D341Med (cell line): ENCODE data around the gene TMBIM4.

Source experiments
- DNase-seq: peaks from one replicate; pipeline ENCODE4 v3.0.0; 2012; ENCODE audit warnings: low spot score

The TMBIM4 gene

DNA sequence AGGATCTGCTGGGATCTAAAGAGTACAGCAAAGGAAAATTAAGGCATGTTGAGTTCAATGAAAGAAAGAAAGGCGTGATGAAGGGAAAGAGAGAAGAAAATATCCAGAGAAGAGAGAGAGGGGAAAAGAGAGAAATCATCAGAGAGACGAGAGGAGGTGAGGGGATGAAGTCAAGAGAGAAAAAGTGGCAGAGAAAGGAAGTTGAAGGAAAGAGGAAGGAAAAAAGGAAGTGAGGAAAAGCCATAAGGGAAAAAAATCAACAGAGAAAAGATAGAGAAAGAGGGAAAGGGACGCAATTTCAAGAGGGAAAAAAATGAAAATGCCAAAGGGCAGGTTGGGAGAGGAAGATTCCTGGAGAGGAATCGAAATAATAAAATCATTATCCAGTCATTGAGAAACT is 79.6 kb downstream of the TMBIM4 start:
- DNase-seq = no peak

DNA sequence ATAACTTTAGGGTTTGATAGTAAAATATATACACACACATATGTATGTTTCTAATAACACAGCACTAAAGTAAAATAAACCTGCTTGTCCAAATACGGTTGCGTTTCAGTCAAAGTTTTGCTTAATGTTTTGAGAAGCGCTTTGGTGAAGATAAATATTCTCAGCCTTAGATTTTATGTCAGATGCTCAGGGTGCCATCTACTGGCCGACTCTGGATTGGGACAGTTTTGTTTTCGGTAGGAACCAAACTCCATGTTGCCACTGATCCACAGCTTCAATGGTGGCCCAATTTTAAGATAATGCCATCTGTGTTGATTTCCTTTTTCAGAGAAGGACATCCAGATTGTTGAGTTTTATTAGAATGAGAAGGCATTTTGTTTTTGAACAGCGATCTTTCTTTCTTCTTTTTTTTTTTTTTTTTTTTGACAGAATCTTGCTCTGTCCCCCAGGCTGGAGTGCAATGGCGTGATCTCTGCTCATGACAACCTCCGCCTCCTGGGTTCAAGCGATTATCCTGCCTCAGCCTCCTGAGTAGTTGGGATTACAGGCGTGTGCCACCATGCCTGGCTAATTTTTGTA is 82.3 kb downstream of the TMBIM4 start:
- DNase-seq = peak; percentile 66

DNA sequence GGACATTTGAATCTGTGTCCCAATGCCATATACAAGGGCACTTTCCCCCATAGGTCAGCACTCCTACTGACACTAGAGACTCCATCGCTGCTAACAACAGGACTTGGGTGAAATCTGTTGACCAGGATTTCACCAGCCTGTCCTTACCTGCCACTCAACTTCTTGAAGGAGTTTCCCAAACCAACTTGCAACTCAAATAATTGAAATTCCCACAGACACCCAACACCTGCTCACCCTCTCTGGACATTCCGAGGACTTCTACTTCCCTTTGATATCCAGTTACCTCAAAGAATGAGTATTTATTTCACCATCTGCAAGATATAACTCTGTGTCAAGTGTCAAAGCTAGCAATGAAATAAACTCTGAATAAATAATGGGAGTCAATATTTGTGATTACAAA is 83.8 kb downstream of the TMBIM4 start:
- no peak for DNase-seq
